Mesenchymal stem cell (in vitro differentiated cells and primary cell): ENCODE data around the gene ADARB2.

Source experiments
- DNase-seq: peaks from one replicate; pipeline ENCODE4 v3.0.0-alpha.2; 2013
- H2AFZ ChIP-seq: one replicate; pipeline ENCODE4 v1.6.1; 2013; ENCODE audit warnings: low read depth, mild to moderate bottlenecking, control low read depth, inconsistent platforms, low read length, moderate library complexity
- H2AK5ac ChIP-seq: 2 replicates; pipeline ENCODE4 v1.6.1; 2013; ENCODE audit warnings: low read length, moderate library complexity, mild to moderate bottlenecking, inconsistent platforms; ENCODE audit not compliant: severe bottlenecking
- H2BK120ac ChIP-seq: one replicate; pipeline ENCODE4 v1.6.1; 2013; ENCODE audit warnings: low read depth, mild to moderate bottlenecking, inconsistent platforms, low read length, moderate library complexity
- H2BK12ac ChIP-seq, 2 experiments: one replicate each; pipeline ENCODE4 v1.6.1; 2013; ENCODE audit warnings: inconsistent platforms in 2 of 2, low read length in 2 of 2, mild to moderate bottlenecking in 2 of 2, moderate library complexity in 2 of 2, control low read depth in 1 of 2
- H2BK15ac ChIP-seq: one replicate; pipeline ENCODE4 v1.6.1; 2013; ENCODE audit warnings: mild to moderate bottlenecking, low read depth, inconsistent platforms; ENCODE audit not compliant: poor library complexity, severe bottlenecking
- H2BK5ac ChIP-seq: 2 replicates; pipeline ENCODE4 v1.6.1; 2013; ENCODE audit warnings: low read depth, mild to moderate bottlenecking, low read length, control low read depth, inconsistent platforms; ENCODE audit not compliant: poor library complexity, severe bottlenecking
- H3K14ac ChIP-seq, 2 experiments: one replicate each; pipeline ENCODE4 v1.6.1; 2013; ENCODE audit warnings: inconsistent platforms in 2 of 2, low read length in 2 of 2, control low read depth in 1 of 2, mild to moderate bottlenecking in 1 of 2, moderate library complexity in 1 of 2
- H3K18ac ChIP-seq, 2 experiments: one replicate each; pipeline ENCODE4 v1.6.1; 2013; ENCODE audit warnings: inconsistent platforms in 2 of 2, low read length in 2 of 2, control low read depth in 1 of 2, low read depth in 1 of 2, mild to moderate bottlenecking in 1 of 2
- H3K23ac ChIP-seq, 2 experiments: one replicate each; pipeline ENCODE4 v1.6.1; 2013; ENCODE audit warnings: inconsistent platforms in 2 of 2, low read length in 2 of 2, mild to moderate bottlenecking in 2 of 2, moderate library complexity in 2 of 2, control low read depth in 1 of 2
- H3K27ac ChIP-seq: 2 replicates; pipeline ENCODE4 v1.5.1; 2013; ENCODE audit warnings: mild to moderate bottlenecking, moderate library complexity, low read length, control low read depth, inconsistent platforms; ENCODE audit not compliant: poor library complexity, severe bottlenecking
- H3K27me3 ChIP-seq, 2 experiments: 2 replicates each; pipeline versions ENCODE4 v1.6.1 to v1.7.0; 2013; ENCODE audit warnings: low read length in 2 of 2, mild to moderate bottlenecking in 2 of 2, moderate library complexity in 2 of 2, control low read depth in 1 of 2, inconsistent platforms in 1 of 2; ENCODE audit not compliant: control insufficient read depth in 1 of 2, insufficient read depth in 1 of 2
- H3K36me3 ChIP-seq, 2 experiments: 2 replicates each; pipeline versions ENCODE4 v1.6.1 to v1.7.0; 2013; ENCODE audit warnings: low read length in 2 of 2, control low read depth in 1 of 2, inconsistent platforms in 1 of 2, low read depth in 1 of 2, mild to moderate bottlenecking in 1 of 2; ENCODE audit not compliant: insufficient read depth in 2 of 2, control insufficient read depth in 1 of 2
- H3K4ac ChIP-seq, 2 experiments: one replicate each; pipeline ENCODE4 v1.6.1; 2013; ENCODE audit warnings: inconsistent platforms in 2 of 2, low read length in 2 of 2, mild to moderate bottlenecking in 2 of 2, moderate library complexity in 2 of 2, control low read depth in 1 of 2, low read depth in 1 of 2
- H3K4me1 ChIP-seq: 2 replicates; pipeline ENCODE4 v1.6.1; 2013; ENCODE audit warnings: low read depth, low read length, control low read depth; ENCODE audit not compliant: control insufficient read depth, insufficient read depth
- H3K4me2 ChIP-seq: 2 replicates; pipeline ENCODE4 v1.6.1; 2013; ENCODE audit warnings: low read length, mild to moderate bottlenecking, inconsistent platforms; ENCODE audit not compliant: poor library complexity, severe bottlenecking
- H3K4me3 ChIP-seq, 2 experiments: 2 replicates each; pipeline versions ENCODE4 v1.5.1 to v1.7.0; 2013; ENCODE audit warnings: low read length in 2 of 2, mild to moderate bottlenecking in 2 of 2, control low read depth in 1 of 2, low read depth in 1 of 2; ENCODE audit not compliant: insufficient read depth in 1 of 2
- H3K79me1 ChIP-seq: replicated peaks from 2 replicates; pipeline ENCODE4 v1.6.1; 2013; ENCODE audit warnings: mild to moderate bottlenecking, control low read depth, low read length, inconsistent platforms; ENCODE audit not compliant: poor library complexity, severe bottlenecking
- H3K9ac ChIP-seq: 2 replicates; pipeline ENCODE4 v1.7.0; 2013; ENCODE audit warnings: mild to moderate bottlenecking, low read length, moderate library complexity
- H3K9me3 ChIP-seq: 2 replicates; pipeline ENCODE4 v1.7.0; 2013; ENCODE audit warnings: mild to moderate bottlenecking, low read length; ENCODE audit not compliant: control insufficient read depth
- H4K8ac ChIP-seq: one replicate; pipeline ENCODE4 v1.6.1; 2013; ENCODE audit warnings: inconsistent platforms, mild to moderate bottlenecking, low read length, moderate library complexity
- H4K91ac ChIP-seq: one replicate; pipeline ENCODE4 v1.6.1; 2013; ENCODE audit warnings: mild to moderate bottlenecking, low read length, inconsistent platforms
- WGBS: methylation state at CpG from one replicate; pipeline ENCODE4 v1.1.7; 2013; ENCODE audit warnings: mixed read lengths; 5-methylcytosine and 5-hydroxymethylcytosine counted together

Gene ADARB2

GRCh38 chr10:1666147-1666546 is 71.2 kb downstream of the ADARB2 start:
- H2BK12ac ChIP-seq: no peak overlapping the region
- no peak overlapping the region for H2AK5ac ChIP-seq
- no peak overlapping the region for H3K14ac ChIP-seq
- H3K9me3 ChIP-seq: no peaks in the 10 kb centered on the region
- no peak overlapping the region for H2BK15ac ChIP-seq
- no peak overlapping the region for H3K27ac ChIP-seq
- no peak overlapping the region for H3K4me3 ChIP-seq
- no peak overlapping the region for H2BK120ac ChIP-seq
- no peak overlapping the region for H3K18ac ChIP-seq
- WGBS: 90% methylated on average over 20 of the region's 20 CpGs
- H2BK5ac ChIP-seq: no peak overlapping the region
- H4K91ac ChIP-seq: no peak overlapping the region
- no peaks in the 10 kb centered on the region for H3K27me3 ChIP-seq
- no peak overlapping the region for H3K4ac ChIP-seq
- H3K4me1 ChIP-seq: no peaks in the 10 kb centered on the region
- H2AFZ ChIP-seq: no peak overlapping the region
- H3K4me2 ChIP-seq: no peak overlapping the region
- no peak overlapping the region for H3K9ac ChIP-seq
- DNase-seq: no peak
- no peak overlapping the region for H3K23ac ChIP-seq
- H4K8ac ChIP-seq: no peak overlapping the region
- no peaks in the 10 kb centered on the region for H3K79me1 ChIP-seq
- H3K36me3 ChIP-seq: no peaks in the 10 kb centered on the region

GRCh38 chr10:1665681-1666080 is 71.6 kb downstream of the ADARB2 start:
- Histone ChIP-seq H3K18ac (no peak overlapping the region), H2AK5ac (no peak overlapping the region), H2BK120ac (no peak overlapping the region), H3K23ac (no peak overlapping the region), H3K14ac (no peak overlapping the region), H3K4me1 (no peaks in the 10 kb centered on the region), H3K4me2 (no peak overlapping the region), H3K4ac (no peak overlapping the region), H3K4me3 (no peak overlapping the region), H2BK12ac (no peak overlapping the region), H3K27me3 (no peaks in the 10 kb centered on the region), H3K79me1 (no peaks in the 10 kb centered on the region), H3K9ac (no peak overlapping the region), H4K8ac (no peak overlapping the region), H3K9me3 (no peaks in the 10 kb centered on the region), H2AFZ (no peak overlapping the region), H4K91ac (no peak overlapping the region), H2BK15ac (no peak overlapping the region), H3K36me3 (no peaks in the 10 kb centered on the region), H3K27ac (no peak overlapping the region), H2BK5ac (no peak overlapping the region)
- WGBS: 85% methylated on average over 10 of the region's 10 CpGs
- DNase-seq: no peak

GRCh38 chr10:1665021-1665661 is 72.2 kb downstream of the ADARB2 start:
- no peaks in the 10 kb centered on the region for H3K36me3 ChIP-seq
- no peak for DNase-seq
- H3K4ac ChIP-seq: no peak overlapping the region
- H3K4me3 ChIP-seq: no peak overlapping the region
- H2BK5ac ChIP-seq: no peak overlapping the region
- no peaks in the 10 kb centered on the region for H3K9me3 ChIP-seq
- no peak overlapping the region for H2BK120ac ChIP-seq
- H4K91ac ChIP-seq: no peak overlapping the region
- no peak overlapping the region for H3K4me2 ChIP-seq
- H3K79me1 ChIP-seq: no peaks in the 10 kb centered on the region
- no peak overlapping the region for H3K23ac ChIP-seq
- no peak overlapping the region for H4K8ac ChIP-seq
- WGBS: 91% methylated on average over 19 of the region's 20 CpGs
- no peaks in the 10 kb centered on the region for H3K4me1 ChIP-seq
- no peak overlapping the region for H2BK15ac ChIP-seq
- H3K18ac ChIP-seq: no peak overlapping the region
- no peaks in the 10 kb centered on the region for H3K27me3 ChIP-seq
- H3K27ac ChIP-seq: no peak overlapping the region
- no peak overlapping the region for H2BK12ac ChIP-seq
- H2AFZ ChIP-seq: no peak overlapping the region
- H2AK5ac ChIP-seq: no peak overlapping the region
- H3K9ac ChIP-seq: no peak overlapping the region
- no peak overlapping the region for H3K14ac ChIP-seq

- no peak overlapping the region for H2BK15ac ChIP-seq
- no peak overlapping the region for H3K9ac ChIP-seq
- no peak overlapping the region for H2AK5ac ChIP-seq
- H3K27ac ChIP-seq: no peak overlapping the region
- DNase-seq: no peak
- no peak overlapping the region for H3K4me3 ChIP-seq
- H3K4me1 ChIP-seq: no peaks in the 10 kb centered on the region
- no peaks in the 10 kb centered on the region for H3K27me3 ChIP-seq
- no peak overlapping the region for H2AFZ ChIP-seq
- no peaks in the 10 kb centered on the region for H3K9me3 ChIP-seq
- H3K18ac ChIP-seq: no peak overlapping the region
- no peak overlapping the region for H3K4ac ChIP-seq
- no peak overlapping the region for H4K91ac ChIP-seq
- no peak overlapping the region for H3K14ac ChIP-seq
- H4K8ac ChIP-seq: no peak overlapping the region
- H2BK5ac ChIP-seq: no peak overlapping the region
- no peak overlapping the region for H2BK120ac ChIP-seq
- no peak overlapping the region for H2BK12ac ChIP-seq
- H3K79me1 ChIP-seq: no peaks in the 10 kb centered on the region
- no peak overlapping the region for H3K4me2 ChIP-seq
- no peaks in the 10 kb centered on the region for H3K36me3 ChIP-seq
- H3K23ac ChIP-seq: no peak overlapping the region
- 65% methylated on average over 15 of the region's 15 CpGs for WGBS
Measured at GRCh38 chr10:1664333-1664964, 72.9 kb downstream of the ADARB2 start.
